HCT116 (cell line): ENCODE data around the gene TAF11L9.
"Not testable (repeated sequence)": the region's sequence is repeated elsewhere in the genome, so short reads cannot be mapped to it uniquely, and the experiment has no call there.

Source experiments
- CEBPB ChIP-seq: IDR thresholded peaks from 2 replicates; pipeline ENCODE4 v1.6.1; 2012; ENCODE audit warnings: low read depth
- EZH2 ChIP-seq: fragments of 200-600 bp; sonication (generic); IDR thresholded peaks from 2 replicates; pipeline ENCODE4 v1.6.1; 2017; ENCODE audit warnings: antibody characterized with exemption, mixed run types
- EZH2phosphoT487 ChIP-seq: fragments of 200-600 bp; IDR thresholded peaks from 2 replicates; pipeline ENCODE4 v1.6.1; 2018; ENCODE audit warnings: antibody characterized with exemption, borderline replicate concordance
- POLR2AphosphoS5 ChIP-seq: IDR thresholded peaks from 2 replicates; pipeline ENCODE4 v1.6.1; 2011; ENCODE audit warnings: mild to moderate bottlenecking, low read depth, low read length, moderate library complexity
- SP1 ChIP-seq: IDR thresholded peaks from 2 replicates; pipeline ENCODE4 v1.6.1; 2012; ENCODE audit warnings: low read depth
- YY1 ChIP-seq: IDR thresholded peaks from 2 replicates; pipeline ENCODE4 v1.6.1; 2011; ENCODE audit warnings: low read length, low read depth, moderate library complexity, mild to moderate bottlenecking; ENCODE audit not compliant: insufficient replicate concordance; ENCODE audit errors: extremely low read depth
- ZNF274 ChIP-seq: fragments of 200-500 bp; sonication (Bioruptor generic); IDR thresholded peaks from 2 replicates; pipeline ENCODE4 v1.6.1; 2014; ENCODE audit warnings: mild to moderate bottlenecking, low read depth, low read length, inconsistent platforms
- TF ChIP-seq, protein P1 (sequence below), 3 experiments: fragments of 200-600 bp in 1 of 3; sonication (generic) in 1 of 3; IDR thresholded peaks in 2 of 3; conservative IDR thresholded peaks in 1 of 3; 2 replicates each; pipeline ENCODE4 v1.5.1; 2012 to 2017; ENCODE audit warnings: low read depth in 2 of 3, low read length in 2 of 3, antibody characterized with exemption in 1 of 3, borderline replicate concordance in 1 of 3, control low read depth in 1 of 3, mild to moderate bottlenecking in 1 of 3, mixed read lengths in 1 of 3, mixed run types in 1 of 3, moderate library complexity in 1 of 3; ENCODE audit not compliant: insufficient read depth in 1 of 3
- TF ChIP-seq, protein P2 (sequence below): IDR thresholded peaks from 2 replicates; pipeline ENCODE4 v1.6.1; 2012; ENCODE audit warnings: low read depth

DNA sequence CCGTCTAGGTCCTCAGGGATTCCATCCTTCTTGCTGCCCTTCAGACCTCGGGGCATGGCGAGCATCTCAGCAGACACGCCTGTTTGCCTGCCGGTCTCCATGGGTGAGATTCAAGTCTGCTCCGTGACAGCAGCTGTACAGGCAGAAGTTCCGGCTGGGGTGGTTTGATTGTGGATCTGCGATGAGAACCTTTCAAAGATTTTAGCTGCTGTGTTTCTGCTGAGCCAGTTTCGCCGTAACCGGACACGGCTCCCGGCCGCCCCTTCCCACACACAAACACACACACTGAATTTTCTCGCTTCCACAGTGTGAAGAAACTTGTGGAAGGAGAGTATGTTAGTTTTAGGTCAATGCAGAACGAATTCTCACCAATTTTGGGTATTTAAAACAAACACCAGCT lies 8.5 kb downstream of the TAF11L9 start, which contains the start of gene TAF11L7:
- not testable (repeated sequence) for TF ChIP-seq EZH2phosphoT487, POLR2AphosphoS5, CEBPB, EZH2, ZNF274, YY1, SP1
- TF ChIP-seq, protein P1, sequence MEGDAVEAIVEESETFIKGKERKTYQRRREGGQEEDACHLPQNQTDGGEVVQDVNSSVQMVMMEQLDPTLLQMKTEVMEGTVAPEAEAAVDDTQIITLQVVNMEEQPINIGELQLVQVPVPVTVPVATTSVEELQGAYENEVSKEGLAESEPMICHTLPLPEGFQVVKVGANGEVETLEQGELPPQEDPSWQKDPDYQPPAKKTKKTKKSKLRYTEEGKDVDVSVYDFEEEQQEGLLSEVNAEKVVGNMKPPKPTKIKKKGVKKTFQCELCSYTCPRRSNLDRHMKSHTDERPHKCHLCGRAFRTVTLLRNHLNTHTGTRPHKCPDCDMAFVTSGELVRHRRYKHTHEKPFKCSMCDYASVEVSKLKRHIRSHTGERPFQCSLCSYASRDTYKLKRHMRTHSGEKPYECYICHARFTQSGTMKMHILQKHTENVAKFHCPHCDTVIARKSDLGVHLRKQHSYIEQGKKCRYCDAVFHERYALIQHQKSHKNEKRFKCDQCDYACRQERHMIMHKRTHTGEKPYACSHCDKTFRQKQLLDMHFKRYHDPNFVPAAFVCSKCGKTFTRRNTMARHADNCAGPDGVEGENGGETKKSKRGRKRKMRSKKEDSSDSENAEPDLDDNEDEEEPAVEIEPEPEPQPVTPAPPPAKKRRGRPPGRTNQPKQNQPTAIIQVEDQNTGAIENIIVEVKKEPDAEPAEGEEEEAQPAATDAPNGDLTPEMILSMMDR (IDR thresholded peaks at IDR 0.05 in 2 of 3, conservative IDR thresholded peaks at IDR 0.05 in 1 of 3; ENCODE audit: borderline replicate concordance in 1 of 3, insufficient read depth in 1 of 3, low read depth in 2 of 3, low read length in 2 of 3) = not testable (repeated sequence)
- TF ChIP-seq, protein P2, sequence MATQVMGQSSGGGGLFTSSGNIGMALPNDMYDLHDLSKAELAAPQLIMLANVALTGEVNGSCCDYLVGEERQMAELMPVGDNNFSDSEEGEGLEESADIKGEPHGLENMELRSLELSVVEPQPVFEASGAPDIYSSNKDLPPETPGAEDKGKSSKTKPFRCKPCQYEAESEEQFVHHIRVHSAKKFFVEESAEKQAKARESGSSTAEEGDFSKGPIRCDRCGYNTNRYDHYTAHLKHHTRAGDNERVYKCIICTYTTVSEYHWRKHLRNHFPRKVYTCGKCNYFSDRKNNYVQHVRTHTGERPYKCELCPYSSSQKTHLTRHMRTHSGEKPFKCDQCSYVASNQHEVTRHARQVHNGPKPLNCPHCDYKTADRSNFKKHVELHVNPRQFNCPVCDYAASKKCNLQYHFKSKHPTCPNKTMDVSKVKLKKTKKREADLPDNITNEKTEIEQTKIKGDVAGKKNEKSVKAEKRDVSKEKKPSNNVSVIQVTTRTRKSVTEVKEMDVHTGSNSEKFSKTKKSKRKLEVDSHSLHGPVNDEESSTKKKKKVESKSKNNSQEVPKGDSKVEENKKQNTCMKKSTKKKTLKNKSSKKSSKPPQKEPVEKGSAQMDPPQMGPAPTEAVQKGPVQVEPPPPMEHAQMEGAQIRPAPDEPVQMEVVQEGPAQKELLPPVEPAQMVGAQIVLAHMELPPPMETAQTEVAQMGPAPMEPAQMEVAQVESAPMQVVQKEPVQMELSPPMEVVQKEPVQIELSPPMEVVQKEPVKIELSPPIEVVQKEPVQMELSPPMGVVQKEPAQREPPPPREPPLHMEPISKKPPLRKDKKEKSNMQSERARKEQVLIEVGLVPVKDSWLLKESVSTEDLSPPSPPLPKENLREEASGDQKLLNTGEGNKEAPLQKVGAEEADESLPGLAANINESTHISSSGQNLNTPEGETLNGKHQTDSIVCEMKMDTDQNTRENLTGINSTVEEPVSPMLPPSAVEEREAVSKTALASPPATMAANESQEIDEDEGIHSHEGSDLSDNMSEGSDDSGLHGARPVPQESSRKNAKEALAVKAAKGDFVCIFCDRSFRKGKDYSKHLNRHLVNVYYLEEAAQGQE = not testable (repeated sequence)
